B cell (primary cell): ENCODE data around the gene ZNF469.

Experiments used
- CTCF ChIP-seq: fragments of 200-600 bp; IDR thresholded peaks from one replicate; pipeline ENCODE4 v1.8.0; 2022; ENCODE audit warnings: antibody characterized with exemption, mild to moderate bottlenecking
- EZH2 ChIP-seq: IDR thresholded peaks from 2 replicates; pipeline ENCODE4 v1.6.1; 2012; ENCODE audit warnings: borderline replicate concordance, low read depth, mild to moderate bottlenecking, moderate library complexity, low read length; ENCODE audit not compliant: insufficient read depth, poor library complexity, severe bottlenecking

GRCh38 chr16:88373927-88374492 is 8.7 kb upstream of the ZNF469 start:
- TF ChIP-seq CTCF: no peak
- TF ChIP-seq EZH2: no peak
